NT2/D1 (cell line): Measurements from ENCODE around the gene NPTXR.

Source experiments
- SUZ12 ChIP-seq: IDR thresholded peaks from 2 replicates; pipeline ENCODE4 v1.6.1; 2011; ENCODE audit not compliant: insufficient read length, insufficient read depth; ENCODE audit errors: extremely low read depth
- YY1 ChIP-seq: IDR thresholded peaks from 2 replicates; pipeline ENCODE4 v1.6.1; 2011; ENCODE audit not compliant: insufficient read length, insufficient read depth
- ZNF274 ChIP-seq: IDR thresholded peaks from 2 replicates; pipeline ENCODE4 v1.6.1; 2011; ENCODE audit warnings: mild to moderate bottlenecking, low read depth, low read length

DNA sequence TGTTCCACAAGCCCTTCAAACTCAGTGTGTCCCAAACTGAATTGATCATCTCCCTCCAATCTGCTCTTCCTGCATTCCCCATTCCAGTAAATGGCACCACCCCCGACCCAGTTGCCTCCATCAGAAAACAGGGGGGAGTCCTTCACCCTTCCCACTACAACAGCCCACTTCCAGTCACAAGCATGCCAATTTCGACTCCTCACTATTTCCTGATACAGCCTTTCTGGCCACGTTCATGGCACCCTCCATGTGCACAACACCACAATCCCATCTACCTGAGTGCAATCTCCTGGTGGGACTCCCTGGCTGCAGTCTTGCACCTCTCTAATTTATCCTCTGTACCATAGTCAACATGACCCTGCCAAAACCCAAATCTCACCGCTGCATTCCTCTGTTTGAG is 48.3 kb downstream of the NPTXR start:
- TF ChIP-seq YY1 (no peak), ZNF274 (no peak), SUZ12 (no peak)
